Tibial artery (tissue), 4 donors: ENCODE data around the gene ZNF185.

Source experiments
- DNase-seq, 2 donors: peaks; one replicate each; pipeline ENCODE4 v3.0.0-alpha.2; 2019
- H3K27ac ChIP-seq, 2 donors: fragments of 200-600 bp; sonication (generic) in 1 of 2; 1 replicate in 1 of 2; 2 replicates in 1 of 2; pipeline ENCODE4 v1.5.1; 2018 to 2019; ENCODE audit warnings: mild to moderate bottlenecking in 1 of 2
- H3K27me3 ChIP-seq, 2 donors: fragments of 200-600 bp; sonication (generic) in 1 of 2; one replicate each; pipeline versions ENCODE4 v1.5.1 to v1.6.0; 2016 to 2019
- H3K36me3 ChIP-seq, 3 donors: fragments of 200-600 bp; sonication (generic) in 2 of 3; one replicate each; pipeline ENCODE4 v1.5.1; 2016 to 2019; ENCODE audit warnings: mild to moderate bottlenecking in 2 of 3
- H3K4me1 ChIP-seq, 4 donors: fragments of 200-600 bp; sonication (generic) in 2 of 4; 1 replicate in 3 of 4; 2 replicates in 1 of 4; pipeline ENCODE4 v1.5.1; 2016 to 2019
- H3K4me3 ChIP-seq, 2 donors: fragments of 200-600 bp; sonication (generic) in 1 of 2; 1 replicate in 1 of 2; 2 replicates in 1 of 2; pipeline ENCODE4 v1.5.1; 2018 to 2019; ENCODE audit warnings: mild to moderate bottlenecking in 2 of 2
- H3K9me3 ChIP-seq, 3 donors: fragments of 200-600 bp; sonication (generic) in 1 of 3; one replicate each; pipeline ENCODE4 v1.5.1; 2016 to 2019
- CTCF ChIP-seq, 2 experiments: fragments of 200-600 bp in 1 of 2; fragments of 450-650 bp in 1 of 2; IDR thresholded peaks; one replicate each; pipeline ENCODE4 v1.5.1; 2017 to 2019; ENCODE audit warnings: antibody characterized with exemption in 2 of 2, mild to moderate bottlenecking in 1 of 2, moderate library complexity in 1 of 2
- intact Hi-C: fragments of 100-400 bp; cut with DNase I; formaldehyde crosslinking; loops from one replicate; pipeline ENCODE4 v1.15.0; 2023; ENCODE audit warnings: low total_unique reads

Gene ZNF185

DNA sequence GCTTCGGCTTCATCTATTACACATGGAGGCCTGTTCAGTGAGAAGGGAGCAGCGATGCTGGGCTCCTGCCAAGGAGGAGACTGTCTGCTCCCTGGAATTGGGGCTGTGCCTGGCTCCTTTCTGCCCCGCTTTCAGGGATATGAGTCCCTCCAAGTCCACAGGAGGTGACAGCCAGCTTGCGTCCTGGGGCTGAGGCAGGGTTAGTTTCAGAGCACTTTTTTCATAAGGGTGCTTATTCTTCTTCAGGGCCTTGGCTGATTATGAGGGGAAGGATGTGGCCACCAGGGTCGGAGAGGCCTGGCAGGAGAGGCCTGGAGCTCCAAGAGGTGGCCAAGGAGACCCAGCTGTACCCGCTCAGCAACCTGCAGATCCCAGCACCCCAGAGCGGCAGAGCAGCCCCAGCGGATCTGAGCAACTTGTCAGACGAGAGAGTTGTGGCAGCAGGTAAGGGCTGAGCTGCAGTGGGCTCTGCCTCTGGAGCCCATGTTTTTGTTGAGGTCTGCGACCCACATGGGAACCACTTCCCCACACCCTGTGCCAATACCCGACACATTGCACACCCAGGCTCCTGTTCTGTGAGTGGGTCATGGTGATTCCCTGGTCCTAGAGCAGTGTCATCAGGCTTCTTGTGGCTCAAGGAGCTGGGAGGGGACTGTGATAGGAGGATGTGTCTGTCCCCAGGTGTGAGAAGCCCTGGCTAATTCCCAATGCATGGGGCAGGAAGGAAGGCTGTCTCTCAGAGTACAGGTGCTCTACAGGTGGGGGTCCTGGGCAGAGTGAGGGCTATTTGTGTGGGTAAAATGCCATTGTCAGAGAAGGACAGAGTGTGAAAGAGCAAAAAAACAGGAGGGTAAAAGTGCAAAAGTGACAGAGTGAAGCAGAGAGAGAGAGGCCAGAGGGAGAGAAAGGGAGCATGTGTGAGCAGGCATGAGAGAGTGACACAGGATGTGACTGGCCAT, 47.4 kb downstream of the ZNF185 start:
- no peaks in the 10 kb centered on the region for H3K27me3 ChIP-seq
- intact Hi-C loops = no loop called here
- H3K36me3 ChIP-seq = peaks cover 0 to 10% (median 0%) of the 10 kb centered on the region in 3 donors
- no peak overlapping the region for H3K27ac ChIP-seq
- DNase-seq = no peak
- peaks cover 0 to 9% (median 0%) of the 10 kb centered on the region in 4 donors for H3K4me1 ChIP-seq
- H3K4me3 ChIP-seq = no peak overlapping the region
- H3K9me3 ChIP-seq = no peaks in the 10 kb centered on the region
- TF ChIP-seq CTCF (IDR thresholded peaks at IDR 0.05) = no peak

GRCh38 chrX:152946681-152947080, 48.8 kb downstream of the ZNF185 start:
- peaks cover 0 to 10% (median 0%) of the 10 kb centered on the region in 3 donors for H3K36me3 ChIP-seq
- no peaks in the 10 kb centered on the region for H3K27me3 ChIP-seq
- no peak for TF ChIP-seq CTCF (IDR thresholded peaks at IDR 0.05)
- no peak overlapping the region for H3K27ac ChIP-seq
- no peak for DNase-seq
- intact Hi-C loops = no loop called here
- H3K4me1 ChIP-seq = peaks cover 0 to 5% (median 0%) of the 10 kb centered on the region in 4 donors
- no peaks in the 10 kb centered on the region for H3K9me3 ChIP-seq
- no peak overlapping the region for H3K4me3 ChIP-seq
